ENCODE data around the gene RPLP2. TPM values are rescaled to one million over a fixed set of nuclear protein-coding genes. Genes with fewer than 3 reads are reported as not detected.

RPLP2 gene
- total RNA-seq, 5 donors from 2014 or later (not counting 1 experiment from before 2014, with no cell fraction given) = 4,736 to 5,826 (median 5,260) TPM

DNA sequence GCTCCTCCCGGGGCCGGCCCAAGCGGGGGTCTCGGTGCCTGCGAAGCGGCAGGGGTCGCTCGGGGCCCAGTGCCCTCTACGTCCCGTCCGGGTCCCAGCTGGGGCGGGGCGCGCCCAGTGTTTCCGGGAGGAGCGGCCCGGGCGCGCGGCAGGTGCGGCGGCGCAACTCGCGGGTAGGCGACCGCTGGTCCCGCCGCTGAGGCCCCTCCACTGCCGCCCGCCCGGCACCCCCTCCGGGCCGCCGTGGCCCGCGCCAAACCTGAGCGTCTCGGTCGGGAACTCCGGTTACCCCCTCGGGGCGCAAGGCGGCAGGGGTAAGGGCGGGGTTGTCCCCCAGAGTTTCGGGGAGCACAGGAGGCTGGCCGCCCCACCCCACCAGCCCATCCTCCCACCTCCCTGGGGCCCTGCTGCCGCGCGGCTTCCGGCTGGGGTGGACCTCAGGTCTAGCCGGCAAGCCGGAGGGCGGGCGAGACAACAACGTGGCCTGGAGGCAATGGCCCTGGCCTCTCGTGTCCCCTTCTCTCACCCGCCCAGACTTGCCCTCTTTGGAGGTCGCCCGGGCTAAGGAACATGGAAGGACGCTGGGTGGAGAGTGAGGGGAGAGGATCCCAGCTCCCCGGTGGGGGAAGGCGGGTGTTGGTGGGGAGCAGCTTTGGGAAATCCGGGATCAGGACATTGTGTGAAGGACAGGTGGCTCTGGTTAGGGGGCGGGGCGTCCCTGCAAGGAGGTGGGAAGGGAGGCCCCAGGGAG, 17.6 kb downstream of the RPLP2 start:
- peak overlapping the region; percentile 55 to 78 (median 59) for H3K4me3 Mint-ChIP-seq
- H3K27ac Mint-ChIP-seq = peak overlapping the region in 1 of 2 donors; percentile 55

DNA sequence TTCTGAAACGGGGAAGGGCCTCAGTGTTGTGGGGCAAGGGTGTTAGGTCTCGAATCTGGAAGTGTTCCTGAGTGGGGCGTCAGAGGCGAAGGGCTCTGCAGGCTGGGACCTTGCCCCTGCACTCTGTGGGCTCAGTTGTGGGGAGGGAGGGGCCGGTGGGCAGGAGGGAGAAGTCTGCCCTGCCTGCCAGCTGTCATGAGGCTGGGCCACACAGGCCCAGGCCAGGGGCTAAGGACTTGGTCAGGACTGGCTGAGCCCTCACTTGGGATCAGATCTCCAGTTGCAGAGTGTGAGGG, 18.1 kb downstream of the RPLP2 start, which contains the start of gene CRACR2B:
Gene CRACR2B, plus strand, starts transcription at position 23 of the 296 bp plus-strand sequence. CDS start 689 bp downstream, outside the sequence.
- POLR2A ChIA-PET = no interaction called here
- Histone ChIP-seq H3K27ac (ENCODE audit: low read length) (no peak within 1 kb of the TSS), H3K27me3 (replicated peaks in 1 of 2; ENCODE audit: control insufficient read depth in 2 of 2, extremely low read depth in 1 of 2, insufficient read depth in 2 of 2, low read length in 1 of 2) (peaks cover 0 to 73% of the 10 kb centered on the region in 2 experiments), H3K36me3 (ENCODE audit: control insufficient read depth in 2 of 2, extremely low read depth in 1 of 2, insufficient read depth in 1 of 2, low read length in 1 of 2) (peaks cover 7 to 16% of the 10 kb centered on the region in 2 donors), H3K9me3 (no peaks in the 10 kb centered on the region), H3K4me1 (ENCODE audit: control insufficient read depth in 1 of 2, extremely low read depth in 1 of 2, insufficient read depth in 2 of 2, low read length in 2 of 2) (peaks cover 20 to 72% of the 10 kb centered on the region in 2 experiments), H3K4me3 (ENCODE audit: control insufficient read depth in 1 of 2, extremely low read depth in 1 of 2, low read length in 1 of 2) (peak within 1 kb of the TSS; percentile 38 to 62)
- H3K4me1 Mint-ChIP-seq = peaks cover 23 to 41% (median 30%) of the 10 kb centered on the region in 3 donors
- WGBS (ENCODE audit: insufficient coverage) = 48% methylated on average over 3 of the region's 5 CpGs
- no peaks in the 10 kb centered on the region for H3K9me3 Mint-ChIP-seq
- peak within 1 kb of the TSS; percentile 65 to 78 (median 72) for H3K4me3 Mint-ChIP-seq
- DNase-seq = no peak
- no peak for ATAC-seq (replicated peaks in 1 of 4)
- peak within 1 kb of the TSS in 1 of 2 donors; percentile 55 for H3K27ac Mint-ChIP-seq
- peaks cover 9 to 37% of the 10 kb centered on the region in 2 donors for H3K27me3 Mint-ChIP-seq
- CTCF ChIA-PET = no interaction called here
- H3K36me3 Mint-ChIP-seq = peaks cover 10% of the 10 kb centered on the region

More for the DNA sequence above, 17.6 kb downstream of the RPLP2 start:
- H3K36me3 ChIP-seq (ENCODE audit: control insufficient read depth in 2 of 2, extremely low read depth in 1 of 2, insufficient read depth in 1 of 2, low read length in 1 of 2) = peaks cover 7 to 20% of the 10 kb centered on the region in 2 donors
- Mint-ChIP-seq H3K4me1 (peaks cover 23 to 41% (median 30%) of the 10 kb centered on the region in 3 donors), H3K27me3 (peaks cover 9 to 36% of the 10 kb centered on the region in 2 donors), H3K36me3 (peaks cover 13% of the 10 kb centered on the region), H3K9me3 (no peaks in the 10 kb centered on the region)
- ChIA-PET POLR2A (no interaction called here), CTCF (no interaction called here)
- 5% methylated on average over 63 of the region's 66 CpGs for WGBS (ENCODE audit: insufficient coverage)
- no peak overlapping the region for H3K27ac ChIP-seq (ENCODE audit: low read length)
- H3K4me1 ChIP-seq (ENCODE audit: control insufficient read depth in 1 of 2, extremely low read depth in 1 of 2, insufficient read depth in 2 of 2, low read length in 2 of 2) = peaks cover 20 to 70% of the 10 kb centered on the region in 2 experiments
- no peak for DNase-seq
- H3K27me3 ChIP-seq (replicated peaks in 1 of 2; ENCODE audit: control insufficient read depth in 2 of 2, extremely low read depth in 1 of 2, insufficient read depth in 2 of 2, low read length in 1 of 2) = peaks cover 0 to 73% of the 10 kb centered on the region in 2 experiments
- H3K9me3 ChIP-seq = no peaks in the 10 kb centered on the region
- ATAC-seq (replicated peaks in 1 of 4) = peak in 3 of 4 experiments; percentile 3 to 26 (median 22)
- peak overlapping the region; percentile 38 to 62 for H3K4me3 ChIP-seq (ENCODE audit: control insufficient read depth in 1 of 2, extremely low read depth in 1 of 2, low read length in 1 of 2)

- H3K36me3 Mint-ChIP-seq = peaks cover 7% of the 10 kb centered on the region
- POLR2A ChIA-PET = no interaction called here
- H3K27ac ChIP-seq (ENCODE audit: low read length) = no peak overlapping the region
These were observed 18.9 kb downstream of the RPLP2 start for GRCh38 chr11:828506-829175.

GRCh38 chr11:829176-829846, 19.5 kb downstream of the RPLP2 start:
- Mint-ChIP-seq H3K4me1 (peaks cover 23 to 48% (median 35%) of the 10 kb centered on the region in 3 donors), H3K4me3 (peak overlapping the region in 1 of 3 donors; percentile 78), H3K9me3 (no peaks in the 10 kb centered on the region), H3K36me3 (peaks cover 7% of the 10 kb centered on the region), H3K27ac (no peak overlapping the region), H3K27me3 (peaks cover 9 to 37% of the 10 kb centered on the region in 2 donors)
- H3K9me3 ChIP-seq = no peaks in the 10 kb centered on the region
- ChIA-PET POLR2A (interaction anchor here in 1 of 2 donors (0.6 kb wide), 1 partner anchor 18 kb away, joined by 5 read pairs; no protein-coding TSS in a partner anchor), CTCF (no interaction called here)
- peak overlapping the region in 1 of 2 donors; percentile 63 for H3K4me3 ChIP-seq (ENCODE audit: control insufficient read depth in 1 of 2, extremely low read depth in 1 of 2, low read length in 1 of 2)
- H3K36me3 ChIP-seq (ENCODE audit: control insufficient read depth in 2 of 2, extremely low read depth in 1 of 2, insufficient read depth in 1 of 2, low read length in 1 of 2) = peaks cover 5 to 8% of the 10 kb centered on the region in 2 donors
- 14% methylated on average over 38 of the region's 40 CpGs for WGBS (ENCODE audit: insufficient coverage)
- H3K4me1 ChIP-seq (ENCODE audit: control insufficient read depth in 1 of 2, extremely low read depth in 1 of 2, insufficient read depth in 2 of 2, low read length in 2 of 2) = peaks cover 22 to 82% of the 10 kb centered on the region in 2 experiments
- no peak overlapping the region for H3K27ac ChIP-seq (ENCODE audit: low read length)
- no peak for DNase-seq
- no peak for ATAC-seq (replicated peaks in 1 of 4)
- H3K27me3 ChIP-seq (replicated peaks in 1 of 2; ENCODE audit: control insufficient read depth in 2 of 2, extremely low read depth in 1 of 2, insufficient read depth in 2 of 2, low read length in 1 of 2) = peaks cover 0 to 81% of the 10 kb centered on the region in 2 experiments

More at GRCh38 chr11:828506-829175, 18.9 kb downstream of the RPLP2 start:
- 80% methylated on average over 14 of the region's 21 CpGs for WGBS (ENCODE audit: insufficient coverage)
- Histone ChIP-seq H3K4me1 (ENCODE audit: control insufficient read depth in 1 of 2, extremely low read depth in 1 of 2, insufficient read depth in 2 of 2, low read length in 2 of 2) (peaks cover 22 to 76% of the 10 kb centered on the region in 2 experiments), H3K27me3 (replicated peaks in 1 of 2; ENCODE audit: control insufficient read depth in 2 of 2, extremely low read depth in 1 of 2, insufficient read depth in 2 of 2, low read length in 1 of 2) (peaks cover 0 to 76% of the 10 kb centered on the region in 2 experiments), H3K36me3 (ENCODE audit: control insufficient read depth in 2 of 2, extremely low read depth in 1 of 2, insufficient read depth in 1 of 2, low read length in 1 of 2) (peaks cover 7 to 14% of the 10 kb centered on the region in 2 donors), H3K4me3 (ENCODE audit: control insufficient read depth in 1 of 2, extremely low read depth in 1 of 2, low read length in 1 of 2) (peak overlapping the region in 1 of 2 donors; percentile 63), H3K9me3 (no peaks in the 10 kb centered on the region)
- Mint-ChIP-seq H3K27ac (no peak overlapping the region), H3K4me3 (peak overlapping the region; percentile 55 to 78 (median 59)), H3K9me3 (no peaks in the 10 kb centered on the region), H3K27me3 (peaks cover 9 to 37% of the 10 kb centered on the region in 2 donors), H3K4me1 (peaks cover 23 to 41% (median 30%) of the 10 kb centered on the region in 3 donors)
- ATAC-seq (replicated peaks in 1 of 4) (no peak), DNase-seq (no peak)
- CTCF ChIA-PET = no interaction called here

DNA sequence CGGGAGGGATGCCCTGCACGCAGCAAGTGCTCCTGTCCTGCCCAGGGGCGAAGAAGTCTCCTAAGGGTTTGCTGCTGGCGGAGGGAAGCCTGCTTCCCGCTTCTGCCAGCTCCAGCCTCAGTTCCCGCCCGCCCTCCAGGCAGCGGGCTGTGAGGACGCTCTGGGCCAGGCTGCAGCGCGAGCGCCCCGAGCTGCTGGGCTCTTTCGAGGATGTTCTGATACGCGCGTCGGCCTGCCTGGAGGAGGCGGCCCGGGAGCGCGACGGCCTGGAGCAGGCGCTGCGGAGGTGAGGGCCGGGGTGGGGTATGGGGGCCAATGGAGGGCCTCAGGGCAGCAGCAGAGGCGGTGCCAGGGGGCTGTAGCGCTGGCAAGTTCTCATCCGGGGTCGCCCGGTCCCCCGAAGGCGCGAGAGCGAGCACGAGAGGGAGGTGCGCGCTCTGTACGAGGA, 20.1 kb downstream of the RPLP2 start:
- WGBS (ENCODE audit: insufficient coverage) = 4% methylated on average over 39 of the region's 39 CpGs
- peaks cover 9 to 37% of the 10 kb centered on the region in 2 donors for H3K27me3 Mint-ChIP-seq
- Histone ChIP-seq H3K9me3 (no peaks in the 10 kb centered on the region), H3K4me3 (ENCODE audit: control insufficient read depth in 1 of 2, extremely low read depth in 1 of 2, low read length in 1 of 2) (peak overlapping the region; percentile 31 to 63), H3K36me3 (ENCODE audit: control insufficient read depth in 2 of 2, extremely low read depth in 1 of 2, insufficient read depth in 1 of 2, low read length in 1 of 2) (peaks cover 0 to 5% of the 10 kb centered on the region in 2 donors), H3K4me1 (ENCODE audit: control insufficient read depth in 1 of 2, extremely low read depth in 1 of 2, insufficient read depth in 2 of 2, low read length in 2 of 2) (peaks cover 22 to 88% of the 10 kb centered on the region in 2 experiments), H3K27ac (ENCODE audit: low read length) (no peak overlapping the region), H3K27me3 (replicated peaks in 1 of 2; ENCODE audit: control insufficient read depth in 2 of 2, extremely low read depth in 1 of 2, insufficient read depth in 2 of 2, low read length in 1 of 2) (peaks cover 0 to 87% of the 10 kb centered on the region in 2 experiments)
- peaks cover 23 to 49% (median 35%) of the 10 kb centered on the region in 3 donors for H3K4me1 Mint-ChIP-seq
- DNase-seq (no peak), ATAC-seq (replicated peaks in 1 of 4) (peak; percentile 1 to 3 (median 1))
- CTCF ChIA-PET = no interaction called here
- no peaks in the 10 kb centered on the region for H3K9me3 Mint-ChIP-seq
- POLR2A ChIA-PET = interaction anchor here in 1 of 2 donors (0.6 kb wide), 1 partner anchor 19 kb away, joined by 5 read pairs; no protein-coding TSS in a partner anchor
- H3K4me3 Mint-ChIP-seq = peak overlapping the region; percentile 34 to 78 (median 44)
- peaks cover 5% of the 10 kb centered on the region for H3K36me3 Mint-ChIP-seq
- H3K27ac Mint-ChIP-seq = no peak overlapping the region

Data from T-cell (primary cell).